HL-60 (cell line): ENCODE results near the gene FBRS.

Source experiments
- CTCF ChIP-seq: IDR thresholded peaks from one replicate; pipeline ENCODE4 v1.5.1; 2011; ENCODE audit warnings: low read length, control low read depth, inconsistent platforms; ENCODE audit not compliant: insufficient read depth
- POLR2AphosphoS5 ChIP-seq: IDR thresholded peaks from 2 replicates; pipeline ENCODE4 v1.6.1; 2012; ENCODE audit warnings: low read depth
- SPI1 ChIP-seq: IDR thresholded peaks from 2 replicates; pipeline ENCODE4 v1.6.1; 2012; ENCODE audit warnings: low read depth, mild to moderate bottlenecking, borderline replicate concordance

GRCh38 chr16:30626236-30626635 is 32.0 kb upstream of the FBRS start:
- no peak for TF ChIP-seq POLR2AphosphoS5
- TF ChIP-seq CTCF = no peak
- TF ChIP-seq SPI1 = no peak
